ENCODE results near the gene MRTFB.
"Not testable (repeated sequence)": the region's sequence is repeated elsewhere in the genome, so short reads cannot be mapped to it uniquely, and the experiment has no call there.

The MRTFB gene

GRCh38 chr16:14181371-14182050 is 110.4 kb downstream of the MRTFB start:
- DNase-seq: no peak

- DNase-seq: no peak
Measured at GRCh38 chr16:14182999-14183398, 111.9 kb downstream of the MRTFB start.

GRCh38 chr16:14183962-14184361 is 112.8 kb downstream of the MRTFB start:
- not testable (repeated sequence) for DNase-seq

- peak in 47 of 58 donors; percentile 7 to 79 (median 47) for DNase-seq
Measured at GRCh38 chr16:14186007-14186794, 115.1 kb downstream of the MRTFB start.

- peak in 4 of 58 donors; percentile 36 to 66 (median 48) for DNase-seq
Measured at GRCh38 chr16:14186795-14187221, 115.7 kb downstream of the MRTFB start.

- DNase-seq: peak in 2 of 58 donors; percentile 8 to 10
Measured at GRCh38 chr16:14187517-14188338, 116.6 kb downstream of the MRTFB start.

GRCh38 chr16:14193316-14193871 is 122.3 kb downstream of the MRTFB start:
- no peak for DNase-seq

GRCh38 chr16:14194721-14195120 is 123.6 kb downstream of the MRTFB start:
- no peak for DNase-seq

- DNase-seq: peak in 3 of 58 donors; percentile 13 to 28 (median 26)
Measured at GRCh38 chr16:14196011-14196410, 124.9 kb downstream of the MRTFB start.

GRCh38 chr16:14196539-14196938 is 125.4 kb downstream of the MRTFB start:
- DNase-seq: no peak

GRCh38 chr16:14198012-14198411 is 126.9 kb downstream of the MRTFB start:
- no peak for DNase-seq

GRCh38 chr16:14198572-14198971 is 127.5 kb downstream of the MRTFB start:
- DNase-seq: no peak

GRCh38 chr16:14199199-14199598 is 128.1 kb downstream of the MRTFB start:
- DNase-seq: no peak

GRCh38 chr16:14199624-14200023 is 128.5 kb downstream of the MRTFB start:
- DNase-seq: no peak

- no peak for DNase-seq
Measured at GRCh38 chr16:14202095-14202494, 131.0 kb downstream of the MRTFB start.

- no peak for DNase-seq
Measured at GRCh38 chr16:14202697-14203096, 131.6 kb downstream of the MRTFB start.

GRCh38 chr16:14203166-14203565 is 132.0 kb downstream of the MRTFB start:
- no peak for DNase-seq

- no peak for DNase-seq
Measured at GRCh38 chr16:14205666-14206065, 134.5 kb downstream of the MRTFB start.

GRCh38 chr16:14211856-14212543 is 140.9 kb downstream of the MRTFB start:
- DNase-seq: no peak

- DNase-seq: no peak
Measured at GRCh38 chr16:14215941-14216340, 144.8 kb downstream of the MRTFB start.

- no peak for DNase-seq
Measured at GRCh38 chr16:14219983-14220382, 148.9 kb downstream of the MRTFB start.

Data from anterior cingulate cortex (tissue), 58 donors.